Mesodermal cell (in vitro differentiated cells): ENCODE results near the gene SPOCK3.

Experiments
- H3K27ac ChIP-seq: 2 replicates; pipeline ENCODE4 v1.7.0; 2013; ENCODE audit warnings: mild to moderate bottlenecking, low read depth, low read length, moderate library complexity; ENCODE audit not compliant: severe bottlenecking
- H3K36me3 ChIP-seq: 2 replicates; pipeline ENCODE4 v1.7.1; 2013; ENCODE audit warnings: mild to moderate bottlenecking, low read length, moderate library complexity; ENCODE audit not compliant: control insufficient read depth, insufficient read depth
- H3K4me1 ChIP-seq: one replicate; pipeline ENCODE4 v1.7.1; 2013; ENCODE audit warnings: mild to moderate bottlenecking, low read length; ENCODE audit not compliant: insufficient read depth, control insufficient read depth, poor library complexity, severe bottlenecking
- H3K4me3 ChIP-seq: 2 replicates; pipeline ENCODE4 v1.7.0; 2013; ENCODE audit warnings: low read length, control low read depth, mild to moderate bottlenecking; ENCODE audit not compliant: insufficient read depth, poor library complexity, severe bottlenecking; ENCODE audit errors: extremely low read depth
- H3K9me3 ChIP-seq: 2 replicates; pipeline ENCODE4 v1.7.1; 2013; ENCODE audit warnings: mild to moderate bottlenecking, low read length, moderate library complexity; ENCODE audit not compliant: control insufficient read depth
- WGBS, 2 experiments: methylation state at CpG; one replicate each; pipeline ENCODE4 v1.1.5; 2013; ENCODE audit warnings: missing lambda C conversion rate in 2 of 2; ENCODE audit not compliant: insufficient coverage in 2 of 2; 5-methylcytosine and 5-hydroxymethylcytosine counted together

SPOCK3 gene

GRCh38 chr4:167176723-167177367, 57.4 kb downstream of the SPOCK3 start:
- WGBS, 2 experiments: 80 to 81% methylated on average over 5 to 6 of the region's 6 CpGs
- no peaks in the 10 kb centered on the region for H3K9me3 ChIP-seq
- H3K36me3 ChIP-seq: no peaks in the 10 kb centered on the region
- H3K4me3 ChIP-seq: no peak overlapping the region
- H3K4me1 ChIP-seq: no peaks in the 10 kb centered on the region
- no peak overlapping the region for H3K27ac ChIP-seq

- H3K36me3 ChIP-seq: no peaks in the 10 kb centered on the region
- no peak overlapping the region for H3K27ac ChIP-seq
- WGBS, 2 experiments: 79 to 100% methylated on average over 1 of the region's 1 CpG
- no peak overlapping the region for H3K4me3 ChIP-seq
- no peaks in the 10 kb centered on the region for H3K4me1 ChIP-seq
- no peaks in the 10 kb centered on the region for H3K9me3 ChIP-seq
Measured at GRCh38 chr4:167171928-167172327, 62.4 kb downstream of the SPOCK3 start.

- H3K36me3 ChIP-seq: no peaks in the 10 kb centered on the region
- no peaks in the 10 kb centered on the region for H3K4me1 ChIP-seq
- H3K4me3 ChIP-seq: no peak overlapping the region
- H3K9me3 ChIP-seq: no peaks in the 10 kb centered on the region
- 88 to 93% methylated on average over 2 of the region's 2 CpGs for WGBS, 2 experiments
- H3K27ac ChIP-seq: no peak overlapping the region
Measured at GRCh38 chr4:167168611-167169010, 65.7 kb downstream of the SPOCK3 start.

DNA sequence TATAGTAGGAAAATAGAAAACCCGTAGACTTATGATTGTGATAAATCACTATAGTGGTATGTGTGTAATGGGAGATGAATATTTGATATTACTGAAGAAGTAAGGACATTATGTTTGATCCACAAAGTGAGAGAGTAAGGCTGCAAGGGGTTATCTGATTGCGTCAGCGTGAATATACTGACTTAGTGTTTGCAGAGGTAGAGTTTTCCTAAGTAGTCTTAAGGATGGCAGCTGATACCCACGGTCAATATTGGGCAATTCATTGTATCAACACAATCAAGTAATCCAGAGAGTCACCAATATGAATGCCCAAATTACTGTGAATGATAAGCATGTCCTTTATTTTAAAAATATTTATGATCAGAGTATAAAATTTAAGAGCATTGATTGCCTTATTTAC, 83.7 kb downstream of the SPOCK3 start:
- WGBS, 2 experiments: 94 to 97% methylated on average over 3 of the region's 4 CpGs
- Histone ChIP-seq H3K4me1 (no peaks in the 10 kb centered on the region), H3K4me3 (no peak overlapping the region), H3K36me3 (no peaks in the 10 kb centered on the region), H3K27ac (no peak overlapping the region), H3K9me3 (no peaks in the 10 kb centered on the region)

DNA sequence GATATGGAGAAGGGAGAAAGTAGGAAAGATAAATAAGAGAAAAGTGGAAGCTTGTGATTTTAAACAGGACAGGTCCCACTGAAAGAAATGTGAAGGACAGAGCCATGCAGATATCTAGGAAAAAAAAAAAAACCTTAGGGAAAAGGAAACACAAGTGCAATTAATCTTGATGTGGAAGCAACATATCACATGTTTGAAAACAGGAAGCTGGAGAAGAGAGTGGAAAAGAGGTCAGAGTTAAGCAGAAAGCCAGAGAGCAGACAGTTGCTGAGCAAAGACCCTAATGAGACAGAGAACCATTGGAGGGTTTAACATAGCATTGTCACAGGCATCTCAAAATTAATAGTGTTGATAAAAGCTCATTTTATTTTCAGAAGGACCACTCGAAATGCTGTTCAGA, 89.7 kb downstream of the SPOCK3 start:
- H3K4me3 ChIP-seq: no peak overlapping the region
- no peaks in the 10 kb centered on the region for H3K4me1 ChIP-seq
- no CpG with 5 or more reads among the region's 1 CpG for WGBS, 2 experiments
- no peaks in the 10 kb centered on the region for H3K9me3 ChIP-seq
- H3K27ac ChIP-seq: no peak overlapping the region
- H3K36me3 ChIP-seq: no peaks in the 10 kb centered on the region

GRCh38 chr4:167143018-167143417, 91.3 kb downstream of the SPOCK3 start:
- Histone ChIP-seq H3K4me3 (no peak overlapping the region), H3K27ac (no peak overlapping the region), H3K4me1 (no peaks in the 10 kb centered on the region), H3K36me3 (no peaks in the 10 kb centered on the region), H3K9me3 (no peaks in the 10 kb centered on the region)
- no CpG with 5 or more reads among the region's 2 CpGs for WGBS, 2 experiments

DNA sequence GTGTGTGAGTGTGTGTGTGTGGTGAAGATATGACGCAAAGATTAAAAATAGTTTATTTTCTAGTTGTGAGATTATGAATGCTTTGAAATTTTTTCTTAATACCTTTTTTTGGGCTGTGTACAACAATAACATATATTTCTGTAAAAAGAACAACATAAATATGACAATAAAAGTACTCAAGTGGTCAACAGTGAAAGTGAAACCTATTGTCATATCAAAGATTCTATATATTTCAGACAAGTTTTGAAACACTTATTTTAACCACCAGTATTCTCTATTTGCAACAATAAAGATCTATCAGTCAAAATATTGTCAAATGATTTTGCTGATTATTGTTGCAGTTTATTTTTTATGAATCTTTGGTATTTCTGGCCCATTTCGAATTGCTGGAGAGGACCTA, 98.0 kb downstream of the SPOCK3 start:
- H3K9me3 ChIP-seq: no peaks in the 10 kb centered on the region
- WGBS, 2 experiments: 100% methylated on average over 1 of the region's 2 CpGs; no CpG with 5 or more reads in 1 of the 2 experiments
- H3K4me1 ChIP-seq: no peaks in the 10 kb centered on the region
- no peaks in the 10 kb centered on the region for H3K36me3 ChIP-seq
- no peak overlapping the region for H3K4me3 ChIP-seq
- no peak overlapping the region for H3K27ac ChIP-seq

DNA sequence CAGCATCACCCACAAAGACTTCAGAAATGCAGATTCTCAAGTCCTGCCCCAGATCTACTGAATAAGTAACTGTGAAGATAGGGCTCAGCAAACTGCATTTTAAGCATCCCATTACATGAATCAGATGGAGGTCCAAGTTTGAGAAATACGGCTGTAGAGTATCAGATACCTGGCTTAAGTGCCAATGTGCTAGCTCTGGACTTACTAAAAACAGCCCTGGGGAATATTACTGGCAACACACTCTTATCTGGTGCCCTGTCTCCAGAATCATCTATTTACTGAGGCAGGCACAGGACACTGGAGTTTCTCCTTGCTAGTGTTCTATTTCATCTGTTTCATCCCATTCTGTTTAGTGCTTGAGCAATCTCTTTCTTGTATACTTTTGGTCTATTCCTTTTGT, 105.1 kb downstream of the SPOCK3 start:
- no peaks in the 10 kb centered on the region for H3K9me3 ChIP-seq
- 80% methylated on average over 1 of the region's 1 CpG; no CpG with 5 or more reads in 1 of the 2 experiments for WGBS, 2 experiments
- no peak overlapping the region for H3K4me3 ChIP-seq
- H3K36me3 ChIP-seq: no peaks in the 10 kb centered on the region
- H3K27ac ChIP-seq: no peak overlapping the region
- H3K4me1 ChIP-seq: no peaks in the 10 kb centered on the region

DNA sequence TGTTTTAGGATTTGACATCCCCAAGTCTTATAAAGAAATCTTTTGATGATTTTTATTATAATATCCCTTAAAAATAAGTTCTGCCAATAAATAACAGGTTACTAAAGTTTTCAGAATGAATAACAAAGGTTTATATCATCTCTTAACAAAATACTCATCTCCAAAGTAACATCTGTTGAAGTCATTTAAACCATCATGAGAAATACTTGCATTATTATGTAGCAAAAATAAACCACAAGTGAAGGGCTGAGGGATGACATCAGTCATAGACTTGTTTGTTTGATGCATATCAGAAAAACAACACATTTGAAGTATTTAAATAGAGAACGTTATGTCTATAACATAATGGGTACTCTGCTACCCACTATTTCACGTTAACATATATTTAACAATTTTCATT, 114.9 kb downstream of the SPOCK3 start:
- no CpG with 5 or more reads among the region's 2 CpGs for WGBS, 2 experiments
- Histone ChIP-seq H3K4me1 (no peaks in the 10 kb centered on the region), H3K36me3 (no peaks in the 10 kb centered on the region), H3K4me3 (no peak overlapping the region), H3K9me3 (no peaks in the 10 kb centered on the region), H3K27ac (no peak overlapping the region)

- 90 to 100% methylated on average over 3 to 4 of the region's 4 CpGs for WGBS, 2 experiments
Measured at GRCh38 chr4:167117273-167117672, 117.0 kb downstream of the SPOCK3 start.

DNA sequence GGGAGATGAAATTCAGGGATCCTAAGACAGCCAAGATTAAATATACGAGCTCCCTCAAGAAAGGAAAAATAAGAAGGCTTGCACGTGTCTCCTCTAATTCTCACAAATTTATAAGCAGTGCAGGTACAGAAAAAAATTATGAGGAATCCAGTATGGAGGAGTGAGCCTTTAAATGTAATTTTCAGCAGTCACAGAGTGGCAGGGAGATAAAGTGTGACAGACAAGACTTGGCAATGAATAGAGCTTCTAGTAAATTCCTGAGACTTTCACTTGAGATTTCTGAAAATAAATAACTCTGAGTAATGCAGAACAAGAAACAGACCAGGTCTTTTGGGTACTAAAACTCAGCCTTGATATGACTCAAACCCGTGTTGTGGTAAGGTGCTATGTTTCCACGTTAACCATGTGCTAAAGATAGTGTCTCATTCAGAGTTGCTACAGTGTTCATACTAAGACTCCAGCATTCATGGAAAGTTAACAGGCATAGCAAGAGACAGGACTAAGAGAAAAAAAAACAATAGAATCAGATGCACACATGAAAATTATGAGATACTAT, 119.8 kb downstream of the SPOCK3 start:
- WGBS, 2 experiments: 95% methylated on average over 2 of the region's 4 CpGs; no CpG with 5 or more reads in 1 of the 2 experiments

More at GRCh38 chr4:167117273-167117672, 117.0 kb downstream of the SPOCK3 start:
- Histone ChIP-seq H3K9me3 (no peaks in the 10 kb centered on the region), H3K27ac (no peak overlapping the region), H3K36me3 (no peaks in the 10 kb centered on the region), H3K4me3 (no peak overlapping the region), H3K4me1 (no peaks in the 10 kb centered on the region)

More for the DNA sequence above, 119.8 kb downstream of the SPOCK3 start:
- Histone ChIP-seq H3K4me3 (no peak overlapping the region), H3K27ac (no peak overlapping the region), H3K4me1 (no peaks in the 10 kb centered on the region), H3K36me3 (no peaks in the 10 kb centered on the region), H3K9me3 (no peaks in the 10 kb centered on the region)
